HCT116 (cell line): ENCODE results near the gene SMYD3.

ENCODE experiments used
- EGR1 ChIP-seq: IDR thresholded peaks from 2 replicates; pipeline ENCODE4 v1.6.1; 2012; ENCODE audit warnings: low read depth
- ELF1 ChIP-seq: IDR thresholded peaks from 2 replicates; pipeline ENCODE4 v1.6.1; 2012; ENCODE audit warnings: low read depth, borderline replicate concordance
- EZH2 ChIP-seq: fragments of 200-600 bp; sonication (generic); IDR thresholded peaks from 2 replicates; pipeline ENCODE4 v1.6.1; 2017; ENCODE audit warnings: antibody characterized with exemption, mixed run types
- EZH2phosphoT487 ChIP-seq: fragments of 200-600 bp; IDR thresholded peaks from 2 replicates; pipeline ENCODE4 v1.6.1; 2018; ENCODE audit warnings: antibody characterized with exemption, borderline replicate concordance
- JUND ChIP-seq: IDR thresholded peaks from 2 replicates; pipeline ENCODE4 v1.6.1; 2012
- POLR2A ChIP-seq: IDR thresholded peaks from 2 replicates; pipeline ENCODE4 v1.7.0; 2011; ENCODE audit warnings: borderline replicate concordance; ENCODE audit not compliant: insufficient read depth, insufficient read length; ENCODE audit errors: extremely low read depth
- POLR2AphosphoS5 ChIP-seq: IDR thresholded peaks from 2 replicates; pipeline ENCODE4 v1.6.1; 2011; ENCODE audit warnings: mild to moderate bottlenecking, low read depth, low read length, moderate library complexity
- SIN3A ChIP-seq: IDR thresholded peaks from 2 replicates; pipeline ENCODE4 v1.6.1; 2012; ENCODE audit warnings: low read depth
- ZFX ChIP-seq: fragments of 450-650 bp; IDR thresholded peaks from 2 replicates; pipeline ENCODE4 v1.6.1; 2017
- ZNF274 ChIP-seq: fragments of 200-500 bp; sonication (Bioruptor generic); IDR thresholded peaks from 2 replicates; pipeline ENCODE4 v1.6.1; 2014; ENCODE audit warnings: mild to moderate bottlenecking, low read depth, low read length, inconsistent platforms
- TF ChIP-seq, protein P1 (sequence below), 3 experiments: fragments of 200-600 bp in 1 of 3; sonication (generic) in 1 of 3; IDR thresholded peaks in 2 of 3; conservative IDR thresholded peaks in 1 of 3; 2 replicates each; pipeline ENCODE4 v1.5.1; 2012 to 2017; ENCODE audit warnings: low read depth in 2 of 3, low read length in 2 of 3, antibody characterized with exemption in 1 of 3, borderline replicate concordance in 1 of 3, control low read depth in 1 of 3, mild to moderate bottlenecking in 1 of 3, mixed read lengths in 1 of 3, mixed run types in 1 of 3, moderate library complexity in 1 of 3; ENCODE audit not compliant: insufficient read depth in 1 of 3
- TF ChIP-seq, protein P2 (sequence below): IDR thresholded peaks from 2 replicates; pipeline ENCODE4 v1.6.1; 2012

DNA sequence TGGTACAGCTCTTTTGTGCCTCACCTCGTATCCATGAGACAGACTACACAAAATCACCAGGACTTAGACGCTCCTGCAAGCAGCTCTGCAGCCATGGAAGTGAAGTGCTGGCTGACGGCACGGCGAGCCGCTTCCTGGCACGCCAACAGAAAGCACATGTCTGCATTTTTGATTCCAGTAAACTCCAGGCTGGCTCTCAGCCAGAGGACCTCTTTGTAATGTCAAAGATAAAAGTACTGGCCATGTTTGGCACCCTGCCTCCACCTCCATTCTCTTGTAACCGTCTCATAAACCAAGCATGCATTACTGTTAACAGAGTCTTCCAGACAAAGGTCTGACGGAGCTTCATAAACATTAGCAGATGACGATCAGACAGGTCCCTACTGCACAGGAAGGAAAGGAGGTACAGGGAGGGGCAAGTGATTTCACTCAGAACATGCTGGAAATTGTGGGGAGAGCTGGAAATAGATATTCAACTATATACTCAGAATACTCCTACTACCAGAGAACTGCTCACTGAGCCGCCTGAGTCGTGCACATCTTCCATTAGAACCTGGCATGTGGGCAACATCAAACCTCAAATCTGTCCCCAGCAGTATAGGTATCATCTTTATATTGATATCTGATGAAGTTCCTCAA is 632.0 kb downstream of the SMYD3 start:
- TF ChIP-seq, protein P1, sequence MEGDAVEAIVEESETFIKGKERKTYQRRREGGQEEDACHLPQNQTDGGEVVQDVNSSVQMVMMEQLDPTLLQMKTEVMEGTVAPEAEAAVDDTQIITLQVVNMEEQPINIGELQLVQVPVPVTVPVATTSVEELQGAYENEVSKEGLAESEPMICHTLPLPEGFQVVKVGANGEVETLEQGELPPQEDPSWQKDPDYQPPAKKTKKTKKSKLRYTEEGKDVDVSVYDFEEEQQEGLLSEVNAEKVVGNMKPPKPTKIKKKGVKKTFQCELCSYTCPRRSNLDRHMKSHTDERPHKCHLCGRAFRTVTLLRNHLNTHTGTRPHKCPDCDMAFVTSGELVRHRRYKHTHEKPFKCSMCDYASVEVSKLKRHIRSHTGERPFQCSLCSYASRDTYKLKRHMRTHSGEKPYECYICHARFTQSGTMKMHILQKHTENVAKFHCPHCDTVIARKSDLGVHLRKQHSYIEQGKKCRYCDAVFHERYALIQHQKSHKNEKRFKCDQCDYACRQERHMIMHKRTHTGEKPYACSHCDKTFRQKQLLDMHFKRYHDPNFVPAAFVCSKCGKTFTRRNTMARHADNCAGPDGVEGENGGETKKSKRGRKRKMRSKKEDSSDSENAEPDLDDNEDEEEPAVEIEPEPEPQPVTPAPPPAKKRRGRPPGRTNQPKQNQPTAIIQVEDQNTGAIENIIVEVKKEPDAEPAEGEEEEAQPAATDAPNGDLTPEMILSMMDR (IDR thresholded peaks at IDR 0.05 in 2 of 3, conservative IDR thresholded peaks at IDR 0.05 in 1 of 3; ENCODE audit: borderline replicate concordance in 1 of 3, insufficient read depth in 1 of 3, low read depth in 2 of 3, low read length in 2 of 3) = no peak
- TF ChIP-seq POLR2A (no peak), POLR2AphosphoS5 (no peak), EZH2 (no peak), JUND (no peak), EGR1 (no peak), ZNF274 (no peak), EZH2phosphoT487 (no peak), ZFX (no peak), SIN3A (no peak), ELF1 (no peak)
- TF ChIP-seq, protein P2, sequence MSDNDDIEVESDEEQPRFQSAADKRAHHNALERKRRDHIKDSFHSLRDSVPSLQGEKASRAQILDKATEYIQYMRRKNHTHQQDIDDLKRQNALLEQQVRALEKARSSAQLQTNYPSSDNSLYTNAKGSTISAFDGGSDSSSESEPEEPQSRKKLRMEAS = no peak
